ENCODE measurements around the gene PSD. TPM values are rescaled to one million over a fixed set of nuclear protein-coding genes. Genes with fewer than 3 reads are reported as not detected.

The PSD gene
- total and polyA plus RNA-seq, 9 of the 15 experiments (the other 6 are each of a cell fraction or from before 2014, with no cell fraction given), result 0.11 to 1.7 (median 0.54) TPM; not detected in 2

- no peak for TF ChIP-seq CHD7 (IDR thresholded peaks at IDR 0.05; ENCODE audit: low read depth, low read length)
- no peak for TF ChIP-seq PCBP1 (IDR thresholded peaks at IDR 0.05; ENCODE audit: low read depth, low read length, poor library complexity, severe bottlenecking)
- no peak for TF ChIP-seq ZNF75A (CRISPR knock-in tag; IDR thresholded peaks at IDR 0.05)
- TF ChIP-seq ZNF124 (CRISPR knock-in tag; IDR thresholded peaks at IDR 0.05), result no peak
- TF ChIP-seq TFAP4 (CRISPR knock-in tag; IDR thresholded peaks at IDR 0.05; ENCODE audit: borderline replicate concordance), result peak; percentile 39; the same call in 1 of the 2 replicates
- TF ChIP-seq ZFP30 (CRISPR knock-in tag; IDR thresholded peaks at IDR 0.05; ENCODE audit: borderline replicate concordance), result no peak
- TF ChIP-seq CCNT2 (IDR thresholded peaks at IDR 0.05; ENCODE audit: borderline replicate concordance, extremely low read depth, insufficient read length, low read depth, low read length), result no peak
- TF ChIP-seq RBM15 (IDR thresholded peaks at IDR 0.05; ENCODE audit: insufficient read depth, low read length), result no peak
- no peak for TF ChIP-seq SNIP1 (IDR thresholded peaks at IDR 0.05; ENCODE audit: low read depth)
- no peak for TF ChIP-seq ZNF668 (CRISPR knock-in tag; IDR thresholded peaks at IDR 0.05)
- no peak for TF ChIP-seq ZNF146 (CRISPR knock-in tag; IDR thresholded peaks at IDR 0.05; ENCODE audit: unreplicated experiment)
- TF ChIP-seq ARHGAP35 (IDR thresholded peaks at IDR 0.05; ENCODE audit: partially characterized antibody), result no peak
These were observed 30.9 kb upstream of the PSD start (continued) for GRCh38 chr10:102449321-102450123.
